GM19372 (cell line): ENCODE results near the gene CA12.

Experiments used
- ATAC-seq: cut with Tn5 transposase; IDR thresholded peaks from one replicate; pipeline ENCODE4 v1.9.1; 2021; ENCODE audit warnings: mild to moderate bottlenecking, low read depth, moderate library complexity; ENCODE audit not compliant: unreplicated experiment

CA12 gene

DNA sequence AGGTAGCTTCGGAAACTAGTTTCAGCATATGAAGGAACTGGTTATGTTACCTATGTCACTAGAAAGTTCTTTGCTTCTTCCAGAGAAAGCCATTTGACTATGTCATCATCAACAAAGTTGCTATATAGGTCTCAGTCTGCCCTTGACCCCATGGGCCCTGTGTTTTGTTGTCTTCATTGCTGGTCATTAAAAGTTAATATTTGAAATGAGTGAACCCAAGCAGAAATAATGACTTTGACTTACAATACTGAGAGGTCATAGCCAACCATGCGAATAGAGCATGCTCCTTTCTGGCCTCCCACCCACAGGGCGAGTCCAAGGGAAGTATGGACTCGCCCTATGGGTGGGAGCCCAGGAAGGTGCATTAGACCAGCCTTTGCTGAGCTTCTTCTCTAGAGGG lies 63.3 kb downstream of the CA12 start:
- ATAC-seq: no peak

DNA sequence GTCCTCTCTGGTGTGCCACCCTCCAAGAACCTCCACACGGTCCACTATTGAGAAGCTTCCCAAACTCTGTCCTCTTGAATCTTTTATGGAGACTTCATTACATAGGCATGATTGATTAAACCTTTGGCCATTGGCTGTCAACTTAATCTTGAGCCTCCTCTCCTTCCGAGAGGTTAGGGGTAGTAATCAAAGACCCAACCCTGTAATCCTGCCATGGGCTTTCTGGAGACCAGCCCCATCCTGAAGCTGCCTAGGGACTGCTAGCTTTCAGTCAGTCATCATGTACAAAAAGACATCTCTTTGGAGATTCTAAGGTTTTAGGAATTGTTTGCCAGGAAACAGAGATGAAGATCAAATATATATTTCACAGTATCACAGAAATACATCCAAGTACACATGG lies 67.2 kb downstream of the CA12 start:
- no peak for ATAC-seq

DNA sequence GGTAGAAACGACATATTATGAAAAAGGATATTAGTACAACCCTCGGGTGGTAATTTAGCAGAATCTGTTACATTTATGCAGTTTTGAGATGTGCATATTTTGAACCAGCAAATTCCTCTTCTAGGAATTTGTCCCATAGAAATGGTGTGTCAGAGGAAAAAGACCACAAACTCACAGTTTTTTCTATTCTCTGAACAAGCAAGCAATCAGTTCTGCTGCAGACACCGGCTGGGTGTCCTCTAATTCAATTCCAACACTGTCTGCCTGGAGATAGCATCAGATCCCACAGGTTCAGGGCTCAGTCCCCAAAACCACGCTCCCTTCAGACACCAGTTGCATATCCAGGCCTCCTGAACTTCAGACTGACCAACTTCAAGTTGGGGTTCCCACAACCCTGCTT lies 67.8 kb downstream of the CA12 start:
- no peak for ATAC-seq

DNA sequence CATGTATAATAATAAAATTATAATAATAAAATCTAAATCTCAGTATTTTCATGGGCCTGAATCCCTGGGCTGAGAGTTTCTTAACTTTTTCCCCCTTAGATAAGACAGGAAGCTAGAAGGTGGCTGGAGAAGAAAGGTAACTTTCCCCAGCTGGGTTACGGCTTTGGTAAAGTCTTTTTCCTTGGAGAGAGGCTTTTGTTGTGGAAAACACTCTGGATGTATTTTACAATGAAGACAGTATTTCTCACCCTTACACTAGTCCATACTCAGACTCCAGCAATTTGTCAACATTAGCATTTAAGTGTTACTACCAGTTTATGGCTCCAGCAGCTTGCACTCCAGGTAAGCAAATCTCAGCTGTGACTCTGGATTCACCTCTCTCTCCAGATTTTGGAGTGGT lies 69.4 kb downstream of the CA12 start:
- no peak for ATAC-seq

DNA sequence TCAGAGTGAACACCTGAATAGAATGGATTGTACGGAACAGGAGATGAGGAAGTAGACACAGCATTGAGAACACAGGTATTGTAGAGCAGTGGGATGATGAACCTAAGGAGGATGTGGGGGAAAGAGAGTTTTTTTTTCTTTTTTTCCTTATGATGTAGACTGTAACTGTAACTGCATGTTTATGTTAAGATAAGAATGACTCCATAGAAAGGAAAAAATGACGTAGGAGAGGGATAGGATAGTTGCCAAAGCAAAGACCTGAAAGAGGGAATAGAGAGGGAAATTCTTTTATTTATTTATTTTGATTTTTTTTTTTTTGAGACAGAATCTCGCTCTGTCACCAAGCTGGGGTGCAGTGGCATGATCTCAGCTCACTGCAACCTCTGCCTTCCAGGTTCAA lies 71.0 kb downstream of the CA12 start:
- ATAC-seq: no peak

DNA sequence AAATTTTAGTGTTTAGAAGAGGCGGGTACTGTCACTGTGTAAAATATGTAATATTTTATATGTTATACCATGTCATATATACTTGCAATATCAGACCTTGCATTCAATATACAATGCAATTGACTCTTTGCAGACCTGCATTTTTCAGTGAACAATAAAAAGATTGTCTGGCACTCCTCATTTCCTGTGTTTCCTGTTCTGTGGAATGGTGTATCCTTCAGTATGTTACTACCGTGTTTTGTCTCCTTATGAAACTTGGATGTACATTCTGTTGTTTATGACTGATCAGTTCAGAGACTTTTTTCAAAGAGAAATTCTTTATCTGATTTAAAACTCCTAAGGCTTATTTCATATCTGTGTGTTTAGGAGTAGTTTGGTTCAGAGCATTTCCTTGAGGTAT lies 72.7 kb downstream of the CA12 start:
- ATAC-seq: no peak

DNA sequence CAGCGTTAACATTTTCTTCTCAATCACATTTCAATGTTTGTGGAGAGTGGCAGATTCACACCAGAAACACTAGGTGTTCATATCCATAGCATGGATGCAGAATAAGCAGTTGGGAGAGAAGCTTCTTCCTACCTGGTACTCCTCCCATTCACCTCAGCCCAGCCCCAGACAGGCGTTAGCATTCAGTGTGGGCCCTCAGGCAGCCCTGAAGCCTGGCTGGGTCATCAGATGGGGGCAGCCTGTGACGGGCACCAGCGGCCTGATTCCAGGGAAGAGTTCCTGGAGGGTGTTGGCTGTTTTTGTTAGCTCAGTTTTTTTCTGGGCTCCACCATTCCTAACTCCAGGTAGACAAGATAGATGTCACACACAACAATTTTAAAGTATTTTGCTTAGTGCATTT lies 73.2 kb downstream of the CA12 start:
- ATAC-seq: no peak

DNA sequence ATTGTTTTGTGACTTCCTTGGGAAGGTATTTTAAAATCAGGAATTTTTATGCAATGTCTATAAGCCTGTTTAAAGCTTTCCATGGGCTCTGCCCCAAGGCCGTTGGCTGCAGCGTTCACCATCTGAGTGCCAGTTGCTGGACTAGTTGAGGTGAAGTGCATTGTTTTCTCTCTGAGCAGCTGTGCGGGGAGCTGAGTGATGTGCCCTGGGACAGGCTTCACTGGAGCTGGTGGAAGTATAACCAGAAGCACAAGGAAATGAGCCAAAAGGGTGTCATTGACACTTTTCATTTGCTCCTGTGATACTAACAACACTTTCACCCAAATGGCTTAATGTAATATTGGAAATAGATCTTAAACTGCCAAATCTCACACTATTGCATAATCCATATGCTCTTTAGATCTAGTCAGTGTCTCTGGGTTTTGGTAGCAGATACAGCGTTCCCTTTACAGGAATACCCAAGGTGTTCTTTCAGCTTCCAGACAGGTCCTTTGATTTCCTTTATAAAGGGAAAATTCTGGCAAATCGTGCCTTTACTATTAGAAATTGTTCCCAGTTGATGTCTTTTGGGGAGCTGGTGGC lies 75.1 kb downstream of the CA12 start:
- ATAC-seq: no peak

DNA sequence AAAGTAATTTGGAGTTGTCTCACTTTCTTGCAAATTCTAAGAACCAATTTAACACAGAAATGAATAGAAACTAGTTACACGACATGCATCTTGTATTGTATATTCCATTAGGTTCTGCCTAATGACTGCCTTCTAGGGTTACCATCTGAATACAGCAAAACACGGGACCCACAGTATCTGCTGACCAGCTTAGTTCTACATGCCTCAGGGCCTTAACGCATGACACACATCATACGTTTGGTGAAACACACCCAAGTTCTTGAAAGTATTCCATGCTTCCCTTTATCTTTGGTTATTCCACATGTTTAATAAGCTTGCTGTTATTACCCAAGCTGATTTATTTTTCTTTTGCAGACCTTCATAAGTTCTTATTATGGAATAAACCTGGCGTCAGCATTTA lies 76.4 kb downstream of the CA12 start:
- ATAC-seq: no peak

DNA sequence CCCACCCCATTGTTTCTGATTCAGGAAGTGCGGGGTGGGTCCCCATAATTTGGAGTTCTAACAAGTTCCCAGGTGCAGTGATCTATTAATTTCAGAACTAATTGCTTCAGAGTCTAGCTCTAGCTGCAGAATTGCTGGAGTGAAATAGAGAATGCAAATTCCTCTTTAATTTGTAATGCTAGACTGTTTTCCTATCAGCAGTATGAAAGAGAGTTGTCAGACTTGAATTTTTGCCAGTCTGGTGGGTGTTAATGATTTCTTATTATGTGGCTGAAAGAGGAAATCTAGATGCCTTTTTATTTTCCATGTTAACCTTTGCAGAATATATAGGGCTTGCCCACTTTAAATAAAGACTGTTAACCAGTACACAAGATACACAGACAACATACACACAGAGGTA lies 80.6 kb downstream of the CA12 start:
- ATAC-seq: no peak

DNA sequence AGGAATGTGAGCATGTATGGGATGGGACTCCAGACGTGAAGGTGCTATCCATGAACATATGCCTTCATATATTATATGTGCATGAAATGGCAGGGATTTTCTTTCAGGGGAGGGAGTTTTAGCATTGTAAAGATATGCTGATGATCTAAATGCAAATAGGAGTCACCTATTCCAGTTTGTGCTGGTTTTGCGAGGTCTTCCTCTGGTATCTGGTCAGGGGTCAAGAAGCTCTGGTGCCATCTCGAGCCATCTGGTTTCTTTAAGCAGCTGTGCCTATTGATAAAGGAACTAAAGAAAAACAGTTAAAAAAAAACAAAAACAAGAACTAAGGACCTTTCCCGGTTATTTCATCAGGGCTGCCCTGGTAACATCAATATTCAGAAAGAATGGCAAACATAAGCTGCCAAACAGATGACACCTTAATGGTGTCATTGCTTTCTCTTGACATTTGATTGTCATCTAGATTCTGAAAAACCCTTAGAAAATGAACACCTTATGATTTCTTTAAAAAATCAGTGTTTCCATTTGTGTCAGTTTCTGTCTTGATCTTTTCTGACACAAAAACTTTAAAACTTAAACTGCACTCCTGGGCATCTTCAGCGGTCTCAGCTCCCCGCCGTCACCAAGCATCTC lies 81.6 kb downstream of the CA12 start:
- no peak for ATAC-seq

DNA sequence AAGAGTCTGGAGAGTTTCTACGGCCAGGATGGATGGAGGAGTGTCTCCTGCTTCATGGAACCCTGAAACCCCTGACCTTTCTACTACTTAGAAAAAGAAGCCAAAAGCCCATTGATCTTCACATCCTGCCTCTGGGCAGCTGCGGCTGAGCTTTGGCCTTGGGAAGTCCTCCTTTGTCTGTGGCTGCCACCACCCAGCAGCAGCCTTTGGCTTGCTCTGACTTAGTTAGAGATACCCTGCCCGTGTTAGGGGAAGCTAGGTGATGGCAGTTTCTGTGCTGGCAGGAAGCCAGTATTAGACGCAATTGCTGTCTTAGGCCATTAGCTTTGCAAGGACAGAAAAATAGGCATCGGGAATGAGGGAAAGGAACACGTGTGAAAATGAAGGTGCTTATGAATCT lies 85.5 kb downstream of the CA12 start:
- no peak for ATAC-seq

DNA sequence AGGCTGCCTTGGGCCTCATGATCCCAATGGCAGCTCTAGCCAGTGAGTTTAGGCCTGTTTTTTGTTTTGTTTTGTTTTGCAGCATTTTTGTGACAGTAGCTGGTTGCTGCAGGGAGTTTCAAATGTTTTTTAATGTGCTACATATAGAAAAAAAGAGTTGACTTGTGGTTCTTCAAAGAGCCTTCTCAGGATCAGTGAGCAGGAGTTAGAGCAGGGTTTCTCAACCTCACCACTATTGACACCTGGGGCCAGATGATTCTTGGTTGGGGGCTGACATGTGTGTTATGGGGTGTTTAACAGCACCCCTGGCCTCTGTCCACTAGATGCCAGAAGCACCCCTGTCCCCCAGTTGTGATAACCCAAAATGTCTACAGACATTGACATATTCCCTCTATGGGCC lies 86.3 kb downstream of the CA12 start:
- ATAC-seq: no peak

DNA sequence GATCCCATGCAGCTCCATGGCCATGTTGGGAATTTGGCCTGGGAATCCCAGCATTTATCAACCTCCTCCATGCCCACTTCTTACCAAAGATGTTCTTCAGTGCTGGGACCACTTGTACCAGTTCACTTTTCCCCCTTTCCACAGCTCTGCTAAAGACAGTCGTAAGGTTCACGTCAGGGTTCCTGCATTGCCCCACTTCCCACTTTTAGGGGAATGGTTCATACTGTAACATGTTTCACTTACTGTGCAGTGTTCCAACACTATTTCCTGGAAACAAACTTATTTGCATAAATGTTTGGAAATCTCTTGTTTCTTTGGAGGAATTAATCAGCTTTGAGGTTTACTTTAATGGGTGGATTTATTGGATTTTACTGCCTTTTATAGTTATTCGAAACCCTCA lies 87.3 kb downstream of the CA12 start:
- ATAC-seq: no peak

DNA sequence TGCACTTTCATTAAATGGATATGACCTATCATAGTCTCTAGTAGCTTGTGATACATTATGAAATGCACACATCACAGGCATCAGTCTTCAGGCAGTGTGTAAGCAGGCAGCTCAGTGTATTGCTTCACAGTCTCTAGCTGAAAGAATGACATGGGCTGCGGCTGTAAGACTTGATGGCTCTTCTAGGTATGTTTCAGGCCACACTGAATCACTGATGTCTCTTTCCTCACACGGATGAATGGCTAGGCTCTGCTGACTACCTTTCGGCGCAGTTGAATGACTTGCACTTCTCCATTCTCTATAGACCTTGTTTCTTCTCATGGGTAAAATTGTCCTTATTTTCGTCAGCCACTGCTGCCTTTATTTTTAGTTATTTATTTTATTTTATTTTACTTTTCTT lies 88.9 kb downstream of the CA12 start:
- no peak for ATAC-seq

DNA sequence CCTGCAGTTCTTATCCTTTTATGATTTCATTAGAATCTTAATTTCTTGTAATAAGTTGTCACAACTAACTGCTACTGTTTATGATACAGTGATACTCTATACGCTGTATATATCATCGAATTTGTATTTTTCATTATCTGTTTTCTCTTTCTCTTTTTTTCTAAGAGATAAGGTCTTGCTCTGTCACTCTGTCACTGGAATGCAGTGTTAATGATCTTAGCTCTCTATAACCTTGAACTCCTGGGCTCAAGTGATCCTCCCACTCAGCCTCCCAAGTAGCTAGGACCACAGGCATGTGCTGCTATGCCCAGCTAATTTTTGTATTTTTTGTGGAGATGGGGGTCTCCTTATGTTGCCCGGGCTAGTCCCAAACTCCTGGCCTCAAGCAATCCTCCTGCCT lies 89.4 kb downstream of the CA12 start:
- ATAC-seq: no peak

DNA sequence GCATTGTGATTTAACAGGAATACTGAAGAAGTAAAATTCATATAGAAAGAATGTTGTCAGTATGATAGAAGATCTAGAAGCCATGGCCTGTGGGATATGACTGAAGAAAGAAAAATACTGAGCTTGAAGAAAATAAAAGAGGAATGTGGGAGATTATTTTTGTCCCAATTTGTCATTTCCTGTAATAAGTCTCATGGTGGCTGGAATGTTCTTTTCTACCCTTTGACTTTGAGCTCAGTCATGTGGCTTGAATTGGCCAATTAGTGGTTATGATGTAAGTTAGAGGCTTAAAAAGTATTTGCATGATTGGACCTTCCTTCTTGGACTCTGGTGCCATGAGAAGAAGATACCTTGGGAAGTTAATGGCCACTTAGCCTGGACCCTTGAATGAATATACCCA lies 90.1 kb downstream of the CA12 start:
- ATAC-seq: no peak

DNA sequence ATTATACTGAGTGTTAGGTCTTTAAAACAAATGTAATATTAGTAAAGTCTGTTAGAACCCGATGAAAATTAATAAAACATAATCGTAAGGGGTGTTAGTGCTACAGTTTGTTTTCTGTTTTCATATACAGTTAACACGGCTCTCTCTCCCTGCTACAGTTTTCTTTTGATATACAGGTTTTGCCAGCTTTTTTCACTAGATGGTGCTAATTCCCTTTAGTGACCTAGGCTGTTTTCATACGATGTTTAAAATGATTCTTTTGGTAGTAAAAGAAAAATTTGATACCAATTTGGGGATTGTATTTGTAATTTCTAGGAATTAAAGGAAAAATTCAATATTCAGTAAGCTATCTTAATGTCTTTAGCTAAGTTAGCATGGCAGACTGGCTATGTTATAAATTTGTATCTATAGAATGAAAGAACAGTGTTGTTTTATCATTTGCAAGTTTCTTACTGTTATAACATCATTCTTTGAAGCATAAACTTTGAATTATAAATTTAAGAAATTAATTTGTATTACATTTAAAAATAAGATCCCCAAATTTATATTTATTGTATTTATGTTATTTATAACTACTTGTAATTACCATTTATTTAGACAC lies 92.8 kb downstream of the CA12 start:
- no peak for ATAC-seq

DNA sequence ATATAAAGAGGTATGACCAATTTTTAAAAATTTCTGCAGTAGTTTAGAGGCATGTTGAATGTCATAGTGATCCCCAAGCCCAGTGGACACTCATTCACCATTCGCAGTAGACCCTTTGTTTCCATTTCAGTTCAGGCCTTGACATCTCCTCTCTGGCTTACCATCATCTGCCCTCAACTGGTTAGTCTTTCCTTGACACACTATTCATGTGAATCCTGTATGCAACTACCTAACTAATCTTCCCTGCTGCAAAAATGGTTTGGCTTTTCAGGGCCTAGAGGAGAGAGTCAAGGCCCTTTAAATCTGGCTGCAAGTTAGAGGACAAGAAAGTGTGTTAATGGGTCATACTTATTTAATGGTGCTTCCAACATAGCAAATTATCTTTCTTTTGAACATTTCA lies 93.3 kb downstream of the CA12 start:
- ATAC-seq: no peak

DNA sequence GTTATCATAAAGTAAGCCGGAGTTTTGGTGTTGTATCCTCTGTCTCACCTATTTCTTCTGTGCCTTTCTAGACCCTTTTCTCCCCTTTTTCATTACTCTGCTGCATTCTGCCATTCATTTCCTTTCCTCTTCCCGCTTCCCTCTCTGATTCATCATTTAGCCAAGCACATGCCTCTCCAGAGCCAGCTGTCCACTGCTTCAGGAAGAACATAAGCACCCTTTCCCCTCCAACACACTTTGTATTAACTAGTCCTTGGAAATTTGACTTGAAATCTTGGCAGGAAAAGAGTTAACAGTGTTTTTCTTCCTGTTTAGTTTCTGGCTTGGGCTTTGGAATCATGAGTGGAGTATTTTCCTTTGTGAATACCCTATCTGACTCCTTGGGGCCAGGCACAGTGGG lies 94.5 kb downstream of the CA12 start:
- no peak for ATAC-seq

DNA sequence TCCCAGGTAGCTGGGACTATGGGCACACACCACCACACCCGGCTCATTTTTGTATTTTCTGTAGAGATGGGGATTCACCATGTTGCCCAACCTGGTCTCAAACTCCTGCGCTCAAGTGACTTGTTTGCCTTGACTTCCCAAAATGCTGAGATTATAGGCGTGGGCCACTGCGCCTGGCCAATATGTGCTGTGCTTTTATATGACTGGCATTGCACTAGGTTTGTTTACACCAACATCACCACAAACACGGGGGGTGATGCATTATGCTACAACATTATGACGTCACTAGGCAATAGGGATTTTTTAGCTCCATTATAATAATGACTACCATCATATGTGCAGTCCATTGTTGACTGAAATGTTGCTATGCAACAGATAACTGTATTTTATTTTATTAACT lies 97.3 kb downstream of the CA12 start:
- no peak for ATAC-seq

DNA sequence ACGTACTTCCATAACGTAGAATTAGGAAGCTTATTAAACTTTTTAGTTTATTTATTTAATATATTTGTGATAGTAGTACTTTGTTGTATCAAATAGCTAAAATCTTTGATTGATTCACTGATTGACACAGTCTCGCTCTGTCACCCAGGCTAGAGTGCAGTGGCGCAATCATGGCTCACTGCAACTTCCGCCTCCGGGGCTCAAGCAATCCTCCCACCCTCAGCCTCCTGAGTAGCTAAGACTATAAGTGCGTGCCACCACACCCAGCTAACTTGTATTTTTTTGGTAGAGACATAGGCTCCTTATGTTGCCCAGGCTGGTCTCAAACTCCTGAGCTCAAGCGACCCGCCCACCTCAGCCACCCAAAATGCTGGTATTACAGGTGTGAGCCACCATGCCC lies 98.5 kb downstream of the CA12 start:
- ATAC-seq: no peak
